Loucy (cell line): ENCODE measurements around the gene TNNC2.

Experiments
- EZH2phosphoT487 ChIP-seq: fragments of 200-600 bp; IDR thresholded peaks from 2 replicates; pipeline ENCODE4 v1.6.1; 2018; ENCODE audit warnings: antibody characterized with exemption, mild to moderate bottlenecking, moderate library complexity, borderline replicate concordance
- TF ChIP-seq, protein P1 (sequence below): fragments of 200-600 bp; sonication (generic); conservative IDR thresholded peaks from 2 replicates; pipeline ENCODE4 v1.5.1; 2014; ENCODE audit warnings: mild to moderate bottlenecking, antibody characterized with exemption, low read length

DNA sequence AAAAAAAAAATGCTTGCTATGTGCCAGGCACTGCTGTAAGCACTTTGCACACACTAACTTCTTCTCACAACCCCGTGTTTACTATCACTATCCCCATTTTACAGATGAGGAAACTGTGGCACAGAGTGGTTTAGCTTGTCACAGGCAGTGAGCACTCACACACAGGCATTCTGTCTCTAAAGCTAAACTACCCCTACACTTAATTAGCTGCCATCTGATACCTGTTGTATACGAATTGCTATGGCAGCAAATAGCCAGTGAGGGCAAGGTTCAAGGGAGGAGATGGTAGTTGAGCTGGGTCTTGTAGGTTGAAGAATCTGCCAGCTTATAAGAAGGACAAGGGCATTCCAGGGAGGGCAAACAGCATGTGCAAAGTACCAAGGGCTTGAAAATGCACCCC, 5.2 kb downstream of the TNNC2 start:
- TF ChIP-seq, protein P1, sequence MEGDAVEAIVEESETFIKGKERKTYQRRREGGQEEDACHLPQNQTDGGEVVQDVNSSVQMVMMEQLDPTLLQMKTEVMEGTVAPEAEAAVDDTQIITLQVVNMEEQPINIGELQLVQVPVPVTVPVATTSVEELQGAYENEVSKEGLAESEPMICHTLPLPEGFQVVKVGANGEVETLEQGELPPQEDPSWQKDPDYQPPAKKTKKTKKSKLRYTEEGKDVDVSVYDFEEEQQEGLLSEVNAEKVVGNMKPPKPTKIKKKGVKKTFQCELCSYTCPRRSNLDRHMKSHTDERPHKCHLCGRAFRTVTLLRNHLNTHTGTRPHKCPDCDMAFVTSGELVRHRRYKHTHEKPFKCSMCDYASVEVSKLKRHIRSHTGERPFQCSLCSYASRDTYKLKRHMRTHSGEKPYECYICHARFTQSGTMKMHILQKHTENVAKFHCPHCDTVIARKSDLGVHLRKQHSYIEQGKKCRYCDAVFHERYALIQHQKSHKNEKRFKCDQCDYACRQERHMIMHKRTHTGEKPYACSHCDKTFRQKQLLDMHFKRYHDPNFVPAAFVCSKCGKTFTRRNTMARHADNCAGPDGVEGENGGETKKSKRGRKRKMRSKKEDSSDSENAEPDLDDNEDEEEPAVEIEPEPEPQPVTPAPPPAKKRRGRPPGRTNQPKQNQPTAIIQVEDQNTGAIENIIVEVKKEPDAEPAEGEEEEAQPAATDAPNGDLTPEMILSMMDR = no peak
- no peak for TF ChIP-seq EZH2phosphoT487
